ENCODE measurements around the gene ASTN2. TPM values are rescaled to one million over a fixed set of nuclear protein-coding genes. Genes with fewer than 3 reads are reported as not detected.

ASTN2 gene
- total and polyA plus RNA-seq, 7 experiments from 2014 or later, result 2.2 to 5.3 (median 4.0) TPM

GRCh38 chr9:116763770-116764169 lies 651.1 kb downstream of the ASTN2 start:
- no peak overlapping the region for H3K27ac Mint-ChIP-seq
- Histone ChIP-seq H3K27me3 (ENCODE audit: control insufficient read depth in 2 of 2, insufficient read depth in 2 of 2, low read length in 2 of 2) (no peaks in the 10 kb centered on the region), H3K27ac (ENCODE audit: low read depth, low read length) (no peak overlapping the region), H3K36me3 (ENCODE audit: control insufficient read depth in 2 of 3, insufficient read depth in 3 of 3, low read length in 3 of 3) (no peaks in the 10 kb centered on the region), H3K4me3 (ENCODE audit: low read length) (no peak overlapping the region), H3K4me1 (ENCODE audit: control insufficient read depth in 2 of 2, insufficient read depth in 2 of 2, low read length in 2 of 2) (no peaks in the 10 kb centered on the region), H3K9me3 (ENCODE audit: control insufficient read depth in 2 of 3, low read length in 3 of 3) (no peaks in the 10 kb centered on the region)
- H3K9me3 Mint-ChIP-seq, result no peaks in the 10 kb centered on the region
- ChIA-PET CTCF (interaction anchor here (0.8 kb wide), 1 partner anchor 1854 kb away, joined by 3 read pairs; no protein-coding TSS in a partner anchor), POLR2A (no interaction called here)
- no peaks in the 10 kb centered on the region for H3K36me3 Mint-ChIP-seq
- H3K4me3 Mint-ChIP-seq, result no peak overlapping the region
- no peaks in the 10 kb centered on the region for H3K4me1 Mint-ChIP-seq
- no peaks in the 10 kb centered on the region for H3K27me3 Mint-ChIP-seq
- intact Hi-C loops (cut with micrococcal nuclease), result no loop called here
- no peak for DNase-seq
- no peak for ATAC-seq

GRCh38 chr9:116760636-116761035 lies 654.2 kb downstream of the ASTN2 start:
- Mint-ChIP-seq H3K9me3 (peaks cover 0 to 6% (median 1%) of the 10 kb centered on the region in 11 donors), H3K4me3 (no peak overlapping the region), H3K27ac (no peak overlapping the region), H3K4me1 (no peaks in the 10 kb centered on the region), H3K27me3 (peaks cover 0 to 16% (median 4%) of the 10 kb centered on the region in 5 donors), H3K36me3 (peaks cover 0 to under 1% (median under 1%) of the 10 kb centered on the region in 5 donors)
- Histone ChIP-seq H3K4me3 (ENCODE audit: low read length) (no peak overlapping the region), H3K27ac (ENCODE audit: low read depth, low read length) (no peak overlapping the region), H3K36me3 (ENCODE audit: control insufficient read depth in 2 of 3, insufficient read depth in 3 of 3, low read length in 3 of 3) (no peaks in the 10 kb centered on the region), H3K4me1 (ENCODE audit: control insufficient read depth in 2 of 2, insufficient read depth in 2 of 2, low read length in 2 of 2) (no peaks in the 10 kb centered on the region), H3K9me3 (ENCODE audit: control insufficient read depth in 2 of 3, low read length in 3 of 3) (no peaks in the 10 kb centered on the region), H3K27me3 (ENCODE audit: control insufficient read depth in 2 of 2, insufficient read depth in 2 of 2, low read length in 2 of 2) (no peaks in the 10 kb centered on the region)
- intact Hi-C loops (cut with micrococcal nuclease), result no loop called here
- ATAC-seq (no peak), DNase-seq (no peak)
- ChIA-PET CTCF (no interaction called here), POLR2A (no interaction called here)

GRCh38 chr9:116757030-116757429 lies 657.8 kb downstream of the ASTN2 start:
- H3K27ac ChIP-seq (ENCODE audit: low read depth, low read length), result no peak overlapping the region
- Mint-ChIP-seq H3K27me3 (peaks cover 0 to 20% (median 4%) of the 10 kb centered on the region in 5 donors), H3K4me1 (no peaks in the 10 kb centered on the region), H3K4me3 (no peak overlapping the region), H3K36me3 (peaks cover 0 to 4% (median 3%) of the 10 kb centered on the region in 5 donors), H3K27ac (no peak overlapping the region), H3K9me3 (peaks cover 0 to 10% (median 4%) of the 10 kb centered on the region in 11 donors)
- H3K4me1 ChIP-seq (ENCODE audit: control insufficient read depth in 2 of 2, insufficient read depth in 2 of 2, low read length in 2 of 2), result no peaks in the 10 kb centered on the region
- H3K4me3 ChIP-seq (ENCODE audit: low read length), result no peak overlapping the region
- H3K9me3 ChIP-seq (ENCODE audit: control insufficient read depth in 2 of 3, low read length in 3 of 3), result no peaks in the 10 kb centered on the region
- no peak for ATAC-seq
- ChIA-PET POLR2A (no interaction called here), CTCF (no interaction called here)
- H3K36me3 ChIP-seq (ENCODE audit: control insufficient read depth in 2 of 3, insufficient read depth in 3 of 3, low read length in 3 of 3), result no peaks in the 10 kb centered on the region
- intact Hi-C loops (cut with micrococcal nuclease), result no loop called here
- no peaks in the 10 kb centered on the region for H3K27me3 ChIP-seq (ENCODE audit: control insufficient read depth in 2 of 2, insufficient read depth in 2 of 2, low read length in 2 of 2)
- no peak for DNase-seq

GRCh38 chr9:116753389-116753788 lies 661.5 kb downstream of the ASTN2 start:
- no peak overlapping the region for H3K27ac Mint-ChIP-seq
- no peak for ATAC-seq
- no peak for DNase-seq
- no peak overlapping the region for H3K4me3 ChIP-seq (ENCODE audit: low read length)
- no peak overlapping the region for H3K27ac ChIP-seq (ENCODE audit: low read depth, low read length)
- H3K9me3 ChIP-seq (ENCODE audit: control insufficient read depth in 2 of 3, low read length in 3 of 3), result no peaks in the 10 kb centered on the region
- H3K9me3 Mint-ChIP-seq, result peaks cover 0 to 10% (median 4%) of the 10 kb centered on the region in 11 donors
- H3K4me3 Mint-ChIP-seq, result no peak overlapping the region
- intact Hi-C loops (cut with micrococcal nuclease), result no loop called here
- H3K4me1 ChIP-seq (ENCODE audit: control insufficient read depth in 2 of 2, insufficient read depth in 2 of 2, low read length in 2 of 2), result no peaks in the 10 kb centered on the region
- ChIA-PET POLR2A (no interaction called here), CTCF (no interaction called here)
- peaks cover 0 to 34% (median 15%) of the 10 kb centered on the region in 5 donors for H3K27me3 Mint-ChIP-seq
- H3K4me1 Mint-ChIP-seq, result no peaks in the 10 kb centered on the region
- peaks cover 0 to 4% (median 3%) of the 10 kb centered on the region in 5 donors for H3K36me3 Mint-ChIP-seq
- no peaks in the 10 kb centered on the region for H3K36me3 ChIP-seq (ENCODE audit: control insufficient read depth in 2 of 3, insufficient read depth in 3 of 3, low read length in 3 of 3)
- no peaks in the 10 kb centered on the region for H3K27me3 ChIP-seq (ENCODE audit: control insufficient read depth in 2 of 2, insufficient read depth in 2 of 2, low read length in 2 of 2)

- CTCF ChIA-PET, result no interaction called here
- Mint-ChIP-seq H3K4me1 (peaks cover 0 to 2% (median 0%) of the 10 kb centered on the region in 7 donors), H3K36me3 (peaks cover 0 to 2% (median 1%) of the 10 kb centered on the region in 5 donors), H3K9me3 (peaks cover 0 to 2% (median 1%) of the 10 kb centered on the region in 11 donors), H3K27me3 (peaks cover 0 to 31% (median 24%) of the 10 kb centered on the region in 5 donors), H3K27ac (no peak overlapping the region), H3K4me3 (no peak overlapping the region)
- no peaks in the 10 kb centered on the region for H3K27me3 ChIP-seq (ENCODE audit: control insufficient read depth in 2 of 2, insufficient read depth in 2 of 2, low read length in 2 of 2)
- POLR2A ChIA-PET, result no interaction called here
- no peaks in the 10 kb centered on the region for H3K9me3 ChIP-seq (ENCODE audit: control insufficient read depth in 2 of 3, low read length in 3 of 3)
- no peak for ATAC-seq
- no peaks in the 10 kb centered on the region for H3K4me1 ChIP-seq (ENCODE audit: control insufficient read depth in 2 of 2, insufficient read depth in 2 of 2, low read length in 2 of 2)
- no peak for DNase-seq
- intact Hi-C loops (cut with micrococcal nuclease), result no loop called here
- H3K4me3 ChIP-seq (ENCODE audit: low read length), result no peak overlapping the region
- H3K36me3 ChIP-seq (ENCODE audit: control insufficient read depth in 2 of 3, insufficient read depth in 3 of 3, low read length in 3 of 3), result no peaks in the 10 kb centered on the region
- no peak overlapping the region for H3K27ac ChIP-seq (ENCODE audit: low read depth, low read length)
Observed at GRCh38 chr9:116750510-116750909, 664.3 kb downstream of the ASTN2 start.

GRCh38 chr9:116749772-116750171 lies 665.1 kb downstream of the ASTN2 start:
- ATAC-seq (no peak), DNase-seq (no peak)
- intact Hi-C loops (cut with micrococcal nuclease), result no loop called here
- Mint-ChIP-seq H3K4me1 (peaks cover 0 to 2% (median 0%) of the 10 kb centered on the region in 7 donors), H3K4me3 (no peak overlapping the region), H3K9me3 (peaks cover 0 to 1% (median 0%) of the 10 kb centered on the region in 11 donors), H3K36me3 (no peaks in the 10 kb centered on the region), H3K27me3 (peaks cover 0 to 29% (median 23%) of the 10 kb centered on the region in 5 donors), H3K27ac (no peak overlapping the region)
- Histone ChIP-seq H3K4me3 (ENCODE audit: low read length) (no peak overlapping the region), H3K36me3 (ENCODE audit: control insufficient read depth in 2 of 3, insufficient read depth in 3 of 3, low read length in 3 of 3) (no peaks in the 10 kb centered on the region), H3K9me3 (ENCODE audit: control insufficient read depth in 2 of 3, low read length in 3 of 3) (no peaks in the 10 kb centered on the region), H3K27ac (ENCODE audit: low read depth, low read length) (no peak overlapping the region), H3K4me1 (ENCODE audit: control insufficient read depth in 2 of 2, insufficient read depth in 2 of 2, low read length in 2 of 2) (no peaks in the 10 kb centered on the region), H3K27me3 (ENCODE audit: control insufficient read depth in 2 of 2, insufficient read depth in 2 of 2, low read length in 2 of 2) (no peaks in the 10 kb centered on the region)
- CTCF ChIA-PET, result no interaction called here
- POLR2A ChIA-PET, result no interaction called here

GRCh38 chr9:116749176-116749575 lies 665.7 kb downstream of the ASTN2 start:
- Mint-ChIP-seq H3K36me3 (no peaks in the 10 kb centered on the region), H3K27ac (no peak overlapping the region), H3K9me3 (peaks cover 0 to 1% (median 0%) of the 10 kb centered on the region in 11 donors), H3K4me3 (no peak overlapping the region), H3K27me3 (peaks cover 0 to 29% (median 23%) of the 10 kb centered on the region in 5 donors), H3K4me1 (peaks cover 0 to 2% (median 0%) of the 10 kb centered on the region in 7 donors)
- Histone ChIP-seq H3K27ac (ENCODE audit: low read depth, low read length) (no peak overlapping the region), H3K4me3 (ENCODE audit: low read length) (no peak overlapping the region), H3K36me3 (ENCODE audit: control insufficient read depth in 2 of 3, insufficient read depth in 3 of 3, low read length in 3 of 3) (no peaks in the 10 kb centered on the region), H3K27me3 (ENCODE audit: control insufficient read depth in 2 of 2, insufficient read depth in 2 of 2, low read length in 2 of 2) (no peaks in the 10 kb centered on the region), H3K9me3 (ENCODE audit: control insufficient read depth in 2 of 3, low read length in 3 of 3) (no peaks in the 10 kb centered on the region), H3K4me1 (ENCODE audit: control insufficient read depth in 2 of 2, insufficient read depth in 2 of 2, low read length in 2 of 2) (no peaks in the 10 kb centered on the region)
- DNase-seq (no peak), ATAC-seq (no peak)
- intact Hi-C loops (cut with micrococcal nuclease), result no loop called here
- POLR2A ChIA-PET, result no interaction called here
- CTCF ChIA-PET, result no interaction called here
